HepG2 (cell line): ENCODE results near the gene TMEM183A.

Experiments
- HOMEZ ChIP-seq: IDR thresholded peaks from 2 replicates; pipeline ENCODE4 v1.6.1; 2016; ENCODE audit warnings: low read depth
- IRF1 ChIP-seq: sonication (generic); formaldehyde crosslinking; IDR thresholded peaks from 2 replicates; pipeline ENCODE4 v1.4.0; 2020; ENCODE audit warnings: low read depth, mild to moderate bottlenecking, missing genetic modification reagents
- IRF2 ChIP-seq: IDR thresholded peaks from 2 replicates; pipeline ENCODE4 v1.6.1; 2018; ENCODE audit warnings: missing genetic modification reagents, missing compliant biosample characterization
- KLF15 ChIP-seq: sonication (generic); formaldehyde crosslinking; IDR thresholded peaks from 2 replicates; pipeline ENCODE4 v1.8.1; 2023; ENCODE audit warnings: borderline replicate concordance, mild to moderate bottlenecking, inconsistent platforms, missing genetic modification reagents, mixed read lengths
- RAD21 ChIP-seq: fragments of 450-650 bp; formaldehyde crosslinking; IDR thresholded peaks from 2 replicates; pipeline ENCODE4 v1.5.0; 2020; ENCODE audit warnings: mild to moderate bottlenecking
- TBL1XR1 ChIP-seq: fragments of 150-350 bp; IDR thresholded peaks from 2 replicates; pipeline ENCODE4 v1.6.1; 2014; ENCODE audit warnings: borderline replicate concordance, low read length; ENCODE audit not compliant: partially characterized antibody
- ZNF460 ChIP-seq: sonication (generic); formaldehyde crosslinking; IDR thresholded peaks from 2 replicates; pipeline ENCODE4 v1.5.1; 2020; ENCODE audit warnings: missing genetic modification reagents, mild to moderate bottlenecking, borderline replicate concordance
- ZNF563 ChIP-seq: sonication (generic); formaldehyde crosslinking; IDR thresholded peaks from 2 replicates; pipeline ENCODE4 v1.8.0; 2022; ENCODE audit warnings: mild to moderate bottlenecking, moderate library complexity, missing genetic modification reagents

DNA sequence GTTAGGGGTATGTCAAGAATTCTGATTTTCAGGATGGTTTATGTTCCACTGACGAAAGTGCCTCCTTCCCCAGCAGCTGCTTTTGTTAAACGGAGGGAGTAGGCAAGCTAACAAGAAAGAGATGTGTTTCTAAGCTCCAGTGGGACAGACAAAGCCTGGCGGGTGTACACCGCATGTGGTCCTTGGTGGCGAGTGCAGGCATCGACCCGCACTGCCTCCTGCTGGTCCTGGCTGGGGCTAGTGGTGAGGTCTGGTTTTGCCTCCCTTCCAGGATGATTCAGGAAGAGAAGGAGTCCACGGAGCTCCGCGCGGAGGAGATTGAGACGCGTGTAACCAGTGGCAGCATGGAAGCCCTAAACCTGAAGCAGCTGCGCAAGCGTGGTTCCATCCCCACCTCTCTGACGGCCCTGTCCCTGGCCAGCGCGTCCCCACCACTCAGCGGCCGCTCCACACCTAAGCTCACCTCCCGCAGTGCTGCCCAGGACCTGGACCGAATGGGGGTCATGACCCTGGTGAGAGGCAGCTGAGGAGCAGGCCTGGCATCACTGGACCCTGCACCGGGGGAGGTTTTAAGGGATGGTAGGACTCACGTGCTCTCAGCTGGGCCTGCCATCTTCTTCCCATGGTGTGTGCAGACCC is 48.1 kb downstream of the TMEM183A start:
- TF ChIP-seq IRF2 (CRISPR knock-in tag), result no peak
- no peak for TF ChIP-seq ZNF460 (CRISPR knock-in tag)
- no peak for TF ChIP-seq KLF15 (CRISPR knock-in tag)
- no peak for TF ChIP-seq HOMEZ (CRISPR knock-in tag)
- TF ChIP-seq IRF1, result no peak
- no peak for TF ChIP-seq RAD21 (CRISPR knock-in tag)
- no peak for TF ChIP-seq TBL1XR1
- no peak for TF ChIP-seq ZNF563 (CRISPR knock-in tag)
